NT2/D1 (cell line): ENCODE data around the gene AP1G2.
A peak's percentile ranks its signal among the peaks of the same experiment; 100 is the strongest.

ENCODE experiments used
- DNase-seq: peaks from one replicate; pipeline ENCODE4 v3.0.0-alpha.2; 2011; ENCODE audit warnings: low read depth, low spot score
- H3K27me3 ChIP-seq: 2 replicates; pipeline ENCODE4 v1.6.0; 2011; ENCODE audit warnings: mild to moderate bottlenecking; ENCODE audit not compliant: insufficient read length, insufficient read depth
- H3K36me3 ChIP-seq: 2 replicates; pipeline ENCODE4 v1.6.1; 2011; ENCODE audit warnings: mild to moderate bottlenecking, low read length, mixed read lengths; ENCODE audit not compliant: insufficient read depth, insufficient read length
- H3K4me1 ChIP-seq: 2 replicates; pipeline ENCODE4 v1.5.1; 2011; ENCODE audit not compliant: insufficient read depth, insufficient read length
- H3K4me3 ChIP-seq: 2 replicates; pipeline ENCODE4 v1.5.1; 2011; ENCODE audit warnings: low read depth; ENCODE audit not compliant: insufficient read length
- H3K9ac ChIP-seq: 2 replicates; pipeline ENCODE4 v1.6.0; 2011; ENCODE audit warnings: low read depth; ENCODE audit not compliant: insufficient read length
- H3K9me3 ChIP-seq: 2 replicates; pipeline ENCODE4 v1.5.1; 2011; ENCODE audit warnings: mild to moderate bottlenecking, low read length; ENCODE audit not compliant: insufficient read depth
- SUZ12 ChIP-seq: IDR thresholded peaks from 2 replicates; pipeline ENCODE4 v1.6.1; 2011; ENCODE audit not compliant: insufficient read length, insufficient read depth; ENCODE audit errors: extremely low read depth
- YY1 ChIP-seq: IDR thresholded peaks from 2 replicates; pipeline ENCODE4 v1.6.1; 2011; ENCODE audit not compliant: insufficient read length, insufficient read depth
- ZNF274 ChIP-seq: IDR thresholded peaks from 2 replicates; pipeline ENCODE4 v1.6.1; 2011; ENCODE audit warnings: mild to moderate bottlenecking, low read depth, low read length

AP1G2 gene

GRCh38 chr14:23568600-23569331 is 1.2 kb upstream of the AP1G2 start:
- H3K36me3 ChIP-seq, result peaks cover 29% of the 10 kb centered on the region
- peak overlapping the region; percentile 39 for H3K9ac ChIP-seq
- no peak overlapping the region for H3K4me3 ChIP-seq
- peaks cover 19% of the 10 kb centered on the region for H3K4me1 ChIP-seq
- H3K27me3 ChIP-seq, result no peaks in the 10 kb centered on the region
- TF ChIP-seq YY1 (no peak), ZNF274 (no peak), SUZ12 (no peak)
- H3K9me3 ChIP-seq, result no peaks in the 10 kb centered on the region
- no peak for DNase-seq

- H3K27me3 ChIP-seq, result no peaks in the 10 kb centered on the region
- TF ChIP-seq ZNF274 (no peak), YY1 (no peak), SUZ12 (no peak)
- peak overlapping the region; percentile 70 for H3K9ac ChIP-seq
- H3K36me3 ChIP-seq, result peaks cover 36% of the 10 kb centered on the region
- no peak for DNase-seq
- peaks cover 19% of the 10 kb centered on the region for H3K4me1 ChIP-seq
- H3K9me3 ChIP-seq, result no peaks in the 10 kb centered on the region
- peak overlapping the region; percentile 80 for H3K4me3 ChIP-seq
Measured at GRCh38 chr14:23568021-23568599, 519 bp upstream of the AP1G2 start.

- Histone ChIP-seq H3K9ac (peak overlapping the region; percentile 70), H3K9me3 (no peaks in the 10 kb centered on the region), H3K4me1 (peaks cover 17% of the 10 kb centered on the region), H3K27me3 (no peaks in the 10 kb centered on the region), H3K36me3 (peaks cover 44% of the 10 kb centered on the region), H3K4me3 (peak overlapping the region; percentile 80)
- TF ChIP-seq YY1, result no peak
- no peak for TF ChIP-seq SUZ12
- TF ChIP-seq ZNF274, result no peak
- no peak for DNase-seq
Measured at GRCh38 chr14:23566778-23567185, 809 bp downstream of the AP1G2 start.

- TF ChIP-seq YY1 (no peak), SUZ12 (no peak), ZNF274 (no peak)
- H3K4me1 ChIP-seq, result peaks cover 17% of the 10 kb centered on the region
- H3K27me3 ChIP-seq, result no peaks in the 10 kb centered on the region
- H3K9ac ChIP-seq, result peak overlapping the region; percentile 70
- peaks cover 50% of the 10 kb centered on the region for H3K36me3 ChIP-seq
- H3K9me3 ChIP-seq, result no peaks in the 10 kb centered on the region
- DNase-seq, result no peak
- peak overlapping the region; percentile 80 for H3K4me3 ChIP-seq
Measured at GRCh38 chr14:23566112-23566777, 1.3 kb downstream of the AP1G2 start.

GRCh38 chr14:23565626-23566025 is 2.0 kb downstream of the AP1G2 start:
- no peak overlapping the region for H3K9ac ChIP-seq
- TF ChIP-seq SUZ12, result no peak
- no peak for TF ChIP-seq ZNF274
- TF ChIP-seq YY1, result no peak
- H3K9me3 ChIP-seq, result no peaks in the 10 kb centered on the region
- H3K36me3 ChIP-seq, result peaks cover 55% of the 10 kb centered on the region
- H3K27me3 ChIP-seq, result no peaks in the 10 kb centered on the region
- H3K4me1 ChIP-seq, result peaks cover 17% of the 10 kb centered on the region
- DNase-seq, result no peak
- no peak overlapping the region for H3K4me3 ChIP-seq

GRCh38 chr14:23564876-23565275 is 2.7 kb downstream of the AP1G2 start:
- Histone ChIP-seq H3K27me3 (no peaks in the 10 kb centered on the region), H3K4me1 (peaks cover 17% of the 10 kb centered on the region), H3K9ac (no peak overlapping the region), H3K4me3 (no peak overlapping the region), H3K36me3 (peaks cover 62% of the 10 kb centered on the region), H3K9me3 (no peaks in the 10 kb centered on the region)
- TF ChIP-seq SUZ12 (no peak), YY1 (no peak), ZNF274 (no peak)
- no peak for DNase-seq

GRCh38 chr14:23564181-23564812 is 3.3 kb downstream of the AP1G2 start:
- Histone ChIP-seq H3K4me3 (no peak overlapping the region), H3K9me3 (no peaks in the 10 kb centered on the region), H3K4me1 (peaks cover 12% of the 10 kb centered on the region), H3K9ac (no peak overlapping the region), H3K27me3 (no peaks in the 10 kb centered on the region), H3K36me3 (peaks cover 67% of the 10 kb centered on the region)
- DNase-seq, result no peak
- TF ChIP-seq SUZ12 (no peak), ZNF274 (no peak)
